Stimulated activated memory B cell treated with anti-CD40 and anti-IgM and Interleukin-4, amounts not matched to agents 10 μg/mL and 1 μg/mL and 100 μg/mL, for 72 hours (primary cell): ENCODE data around the gene CHD9NB.
"Not testable (repeated sequence)": the region's sequence is repeated elsewhere in the genome, so short reads cannot be mapped to it uniquely, and the experiment has no call there.

Experiments
- ATAC-seq: fragments of 150-1000 bp; cut with Tn5 transposase; 2 replicates; pipeline ENCODE4 v1.10.0; 2021
- H3K27ac Mint-ChIP-seq: one replicate; pipeline ENCODE4 v1.8.0; 2022; ENCODE audit warnings: mild to moderate bottlenecking, mixed read lengths
- H3K27me3 Mint-ChIP-seq: one replicate; pipeline ENCODE4 v1.8.0; 2022; ENCODE audit warnings: mixed read lengths
- H3K36me3 Mint-ChIP-seq: one replicate; pipeline ENCODE4 v1.8.0; 2022; ENCODE audit warnings: mixed read lengths
- H3K4me1 Mint-ChIP-seq: one replicate; pipeline ENCODE4 v1.8.0; 2022; ENCODE audit warnings: mixed read lengths
- H3K4me3 Mint-ChIP-seq: one replicate; pipeline ENCODE4 v1.8.0; 2022; ENCODE audit warnings: mild to moderate bottlenecking, moderate library complexity, mixed read lengths
- H3K9me3 Mint-ChIP-seq: one replicate; pipeline ENCODE4 v1.8.0; 2022; ENCODE audit warnings: mixed read lengths

Gene CHD9NB

DNA sequence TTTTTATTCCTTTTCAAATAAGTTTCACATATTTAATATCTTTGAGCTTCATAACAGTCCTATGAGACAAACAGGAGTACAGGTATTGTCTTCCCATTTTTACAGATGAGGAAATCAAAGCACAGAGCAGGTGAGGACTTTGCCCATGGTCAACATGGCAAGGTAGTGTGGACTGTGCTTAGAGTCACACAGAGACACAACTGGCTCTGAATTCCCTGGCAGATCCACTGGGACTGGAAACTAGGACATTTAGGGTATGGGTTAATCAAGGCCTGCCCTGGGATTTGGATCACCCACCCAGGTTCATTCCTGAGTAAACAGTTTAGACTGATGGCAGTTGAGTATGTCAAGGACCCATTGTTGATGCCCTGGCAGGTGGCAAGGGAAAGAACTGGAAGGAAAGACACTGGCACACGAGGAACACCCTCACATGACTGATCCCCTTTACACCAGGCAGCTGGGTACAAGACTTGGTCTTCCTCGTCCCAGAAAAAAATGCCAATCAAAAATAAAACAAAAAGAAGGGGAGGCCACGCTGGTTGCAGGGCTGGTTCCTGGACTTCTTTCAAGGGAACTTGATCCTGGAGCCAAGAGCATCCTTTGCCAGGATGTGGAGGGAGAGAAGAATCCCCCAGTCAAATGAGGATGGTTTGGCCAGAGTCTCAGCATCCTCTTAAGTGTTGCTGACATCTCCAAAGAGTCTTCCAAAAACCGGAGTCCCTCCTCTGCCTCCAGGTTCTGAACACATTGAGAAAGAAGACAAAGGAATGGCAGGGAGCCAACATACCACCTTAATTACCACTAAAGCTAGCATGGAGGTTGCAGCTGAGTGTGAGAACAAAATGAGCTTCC is 37.0 kb upstream of the CHD9NB start:
- Mint-ChIP-seq H3K9me3 (no peaks in the 10 kb centered on the region), H3K36me3 (no peaks in the 10 kb centered on the region), H3K27ac (peak overlapping the region; percentile 39), H3K4me3 (no peak overlapping the region), H3K4me1 (peaks cover 69% of the 10 kb centered on the region), H3K27me3 (no peaks in the 10 kb centered on the region)
- ATAC-seq: no peak

DNA sequence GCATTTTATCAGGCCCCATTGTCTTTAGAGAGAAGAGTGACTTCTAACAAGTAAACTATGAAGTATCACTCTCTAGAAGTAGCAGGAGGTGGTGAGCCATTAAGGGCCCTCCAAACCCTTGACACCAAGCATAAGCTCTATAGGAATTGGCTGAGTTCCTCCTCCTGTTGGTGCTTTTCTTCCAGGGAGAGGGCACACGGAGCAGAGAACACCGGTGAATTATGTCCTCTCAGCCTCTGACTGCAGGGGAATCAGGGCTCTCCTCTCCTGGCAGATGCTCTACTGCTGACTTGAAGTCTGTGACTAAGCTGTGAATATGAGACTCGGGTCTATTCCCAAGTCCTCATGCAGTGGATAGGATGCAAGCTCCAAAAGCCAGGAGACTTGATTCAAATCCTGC is 34.4 kb upstream of the CHD9NB start:
- Mint-ChIP-seq H3K27ac (no peak overlapping the region), H3K4me1 (peaks cover 64% of the 10 kb centered on the region), H3K4me3 (no peak overlapping the region), H3K27me3 (no peaks in the 10 kb centered on the region), H3K36me3 (peaks cover 12% of the 10 kb centered on the region), H3K9me3 (no peaks in the 10 kb centered on the region)
- no peak for ATAC-seq

DNA sequence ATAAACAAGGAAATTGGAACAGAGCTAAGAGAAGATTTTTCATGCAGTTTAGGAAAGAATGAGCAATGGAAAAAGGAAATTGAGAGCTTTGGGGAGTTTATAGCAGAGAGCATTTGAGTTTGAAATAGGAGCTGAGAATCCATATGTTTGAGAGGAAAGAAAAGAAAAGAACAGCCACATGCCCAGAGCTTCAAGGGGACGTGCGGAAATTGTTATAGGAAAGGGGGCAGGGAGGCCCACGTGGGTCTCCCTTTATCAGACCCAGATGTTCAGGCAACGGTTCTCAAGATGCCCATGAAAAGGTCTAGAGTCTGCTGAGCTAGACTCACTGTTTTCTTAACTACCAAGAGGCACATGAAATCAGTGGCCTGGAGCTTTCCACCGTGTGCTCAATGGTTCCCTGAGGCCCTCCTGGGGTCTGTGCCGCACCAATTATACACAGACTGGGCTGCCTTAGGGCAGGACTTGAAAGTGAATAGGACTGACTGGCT is 33.3 kb upstream of the CHD9NB start:
- peaks cover 56% of the 10 kb centered on the region for H3K4me1 Mint-ChIP-seq
- no peak overlapping the region for H3K4me3 Mint-ChIP-seq
- H3K27me3 Mint-ChIP-seq: no peaks in the 10 kb centered on the region
- H3K36me3 Mint-ChIP-seq: peaks cover 15% of the 10 kb centered on the region
- H3K27ac Mint-ChIP-seq: peak overlapping the region; percentile 66
- ATAC-seq: no peak
- H3K9me3 Mint-ChIP-seq: no peaks in the 10 kb centered on the region

DNA sequence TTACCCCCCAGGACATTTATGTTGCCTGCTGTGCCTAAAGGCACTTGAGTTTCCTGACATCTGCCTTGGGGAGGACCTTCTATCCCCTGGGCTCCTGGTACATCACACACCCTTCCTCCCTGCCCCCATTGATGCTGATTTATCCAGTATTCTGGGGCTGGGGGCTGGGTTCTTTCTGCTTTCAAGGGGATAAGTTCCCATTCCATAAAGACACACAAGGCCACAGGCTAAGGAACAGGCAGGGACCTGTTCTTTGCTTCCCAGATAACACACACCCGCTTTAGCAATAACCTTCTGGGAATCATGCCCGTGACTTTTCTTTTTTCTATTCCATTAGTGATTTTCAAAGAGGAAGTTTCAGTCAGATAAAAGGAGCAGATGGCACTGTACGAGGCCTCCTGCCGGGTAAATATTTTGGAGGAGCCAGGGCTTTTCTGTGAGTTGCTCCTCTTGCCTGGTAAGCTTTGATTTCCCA is 32.7 kb upstream of the CHD9NB start:
- no peaks in the 10 kb centered on the region for H3K9me3 Mint-ChIP-seq
- H3K4me3 Mint-ChIP-seq: no peak overlapping the region
- H3K36me3 Mint-ChIP-seq: peaks cover 19% of the 10 kb centered on the region
- peak overlapping the region; percentile 66 for H3K27ac Mint-ChIP-seq
- ATAC-seq: no peak
- H3K4me1 Mint-ChIP-seq: peaks cover 56% of the 10 kb centered on the region
- no peaks in the 10 kb centered on the region for H3K27me3 Mint-ChIP-seq

DNA sequence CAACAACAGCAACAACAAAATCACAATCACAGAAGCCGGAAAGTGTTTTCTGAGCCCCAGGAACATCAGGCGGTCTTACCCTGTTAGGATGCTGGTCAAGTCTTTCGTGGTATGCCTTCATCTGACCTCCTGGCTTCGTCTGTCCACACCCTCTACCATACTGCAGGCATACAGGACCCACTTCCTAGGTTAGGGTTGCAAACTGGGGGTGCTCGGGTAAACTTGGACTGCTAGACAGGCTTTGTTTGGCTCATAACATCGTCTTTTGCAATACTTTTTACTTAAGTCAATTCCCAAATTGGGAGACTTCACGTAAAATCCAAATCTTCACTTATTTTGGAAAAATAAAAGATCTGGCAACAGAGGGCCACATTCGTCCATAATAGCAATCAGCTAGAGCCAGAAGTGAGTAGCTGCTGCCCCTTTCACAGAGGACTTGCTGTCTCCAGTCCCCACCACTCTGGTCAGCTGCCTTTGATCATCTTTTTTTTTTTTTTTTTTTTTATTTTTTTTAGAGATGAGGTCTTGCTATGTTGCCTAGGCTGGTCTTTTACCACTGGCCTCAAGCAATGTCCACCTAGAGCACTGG is 32.1 kb upstream of the CHD9NB start:
- Mint-ChIP-seq H3K36me3 (peaks cover 19% of the 10 kb centered on the region), H3K4me1 (peaks cover 50% of the 10 kb centered on the region), H3K27me3 (no peaks in the 10 kb centered on the region), H3K27ac (no peak overlapping the region), H3K4me3 (no peak overlapping the region), H3K9me3 (no peaks in the 10 kb centered on the region)
- no peak for ATAC-seq

DNA sequence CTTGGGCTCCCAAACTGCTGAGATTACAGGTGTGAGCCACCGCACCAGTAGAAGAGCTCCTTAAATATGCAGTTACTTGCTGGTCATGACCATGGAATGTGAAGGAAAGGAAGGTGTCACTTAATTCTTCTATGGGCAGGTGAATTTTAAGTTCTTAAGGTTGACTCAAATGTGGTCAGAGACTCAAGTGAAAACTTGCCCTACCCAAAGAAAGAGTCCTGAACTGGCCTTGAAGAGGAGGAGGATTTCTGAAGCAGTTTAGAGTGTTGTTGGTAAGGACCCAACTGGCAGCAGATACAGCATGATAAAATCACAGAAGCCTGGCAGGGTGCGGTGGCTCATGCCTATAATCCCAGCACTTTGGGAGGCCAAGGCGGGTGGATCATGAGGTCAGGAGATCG is 31.4 kb upstream of the CHD9NB start:
- Mint-ChIP-seq H3K27me3 (no peaks in the 10 kb centered on the region), H3K36me3 (peaks cover 19% of the 10 kb centered on the region), H3K27ac (peak overlapping the region; percentile 13), H3K4me3 (no peak overlapping the region), H3K9me3 (no peaks in the 10 kb centered on the region), H3K4me1 (peaks cover 43% of the 10 kb centered on the region)
- ATAC-seq: no peak

DNA sequence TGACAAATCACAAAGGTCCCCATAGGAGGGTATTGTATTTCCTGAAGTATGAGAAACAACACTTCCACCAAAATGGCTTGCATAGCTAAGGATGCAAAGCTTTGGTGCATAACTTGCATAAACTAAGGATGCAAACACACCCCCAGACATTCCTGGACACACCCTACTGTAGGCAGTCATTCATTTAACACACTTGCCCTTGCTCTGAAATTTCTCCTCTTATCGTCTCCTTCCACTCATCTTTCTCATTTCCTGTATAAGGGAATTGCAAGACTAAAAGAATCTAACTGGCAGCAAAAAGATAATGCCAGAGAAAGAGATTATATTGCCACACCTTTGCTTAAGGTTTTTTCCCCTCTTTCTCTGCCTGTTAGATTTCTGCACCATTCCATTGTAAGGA is 30.4 kb upstream of the CHD9NB start:
- ATAC-seq: no peak
- peaks cover 49% of the 10 kb centered on the region for H3K4me1 Mint-ChIP-seq
- no peak overlapping the region for H3K27ac Mint-ChIP-seq
- no peaks in the 10 kb centered on the region for H3K9me3 Mint-ChIP-seq
- no peaks in the 10 kb centered on the region for H3K27me3 Mint-ChIP-seq
- no peak overlapping the region for H3K4me3 Mint-ChIP-seq
- H3K36me3 Mint-ChIP-seq: peaks cover 26% of the 10 kb centered on the region

DNA sequence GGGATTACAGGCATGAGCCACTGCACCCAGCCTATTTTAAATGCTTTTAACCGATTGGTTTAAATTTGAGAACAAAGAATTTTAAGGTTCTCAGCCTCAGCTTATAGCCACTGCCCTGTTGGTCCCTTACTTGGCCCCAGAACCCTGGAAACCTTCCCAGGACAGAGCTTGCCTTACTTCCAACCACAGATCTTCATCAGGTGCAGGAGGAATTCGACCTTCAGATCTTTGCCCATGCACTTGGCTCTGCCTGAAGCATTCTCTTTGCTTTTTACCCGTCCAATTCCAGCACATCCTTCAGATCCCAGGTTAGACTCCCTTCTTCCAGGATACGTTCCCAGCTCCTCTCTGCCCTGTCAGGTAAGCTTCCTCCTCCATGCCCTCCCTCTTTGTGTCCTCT is 29.8 kb upstream of the CHD9NB start:
- ATAC-seq: no peak
- no peaks in the 10 kb centered on the region for H3K9me3 Mint-ChIP-seq
- H3K4me3 Mint-ChIP-seq: no peak overlapping the region
- peaks cover 32% of the 10 kb centered on the region for H3K36me3 Mint-ChIP-seq
- peaks cover 56% of the 10 kb centered on the region for H3K4me1 Mint-ChIP-seq
- no peak overlapping the region for H3K27ac Mint-ChIP-seq
- no peaks in the 10 kb centered on the region for H3K27me3 Mint-ChIP-seq

DNA sequence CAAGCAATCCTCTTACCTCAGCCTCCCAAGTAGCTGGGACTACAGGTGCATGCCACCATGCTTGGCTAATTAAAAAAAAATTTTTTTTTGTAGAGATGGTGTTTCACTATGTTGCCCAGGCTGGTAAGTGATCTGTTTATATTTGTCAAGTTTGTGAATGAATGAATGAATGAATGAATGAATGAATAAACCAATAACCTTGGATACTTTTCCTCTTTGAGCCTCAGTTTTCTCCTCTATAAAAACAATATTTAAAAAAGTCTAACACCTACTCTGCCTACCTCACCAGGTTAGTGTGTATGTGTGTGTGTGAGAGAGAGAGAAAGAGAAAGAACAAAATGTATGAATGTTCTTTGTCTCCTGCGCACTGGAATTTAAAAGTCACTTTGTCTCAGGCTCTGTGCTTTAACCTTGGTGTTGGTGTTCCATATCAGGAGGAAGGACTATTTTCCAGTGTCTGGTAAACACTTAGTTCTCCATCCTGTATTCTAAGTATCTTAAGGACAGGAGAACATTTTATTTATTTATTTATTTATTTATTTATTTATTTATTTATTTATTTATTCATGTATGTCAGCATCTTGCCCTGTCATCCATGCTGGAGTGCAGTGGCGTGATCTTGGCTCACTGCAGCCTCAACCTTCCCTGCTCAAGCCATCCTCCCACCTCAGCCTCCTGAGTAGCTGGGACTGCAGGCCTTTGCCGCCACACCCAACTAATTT is 29.1 kb upstream of the CHD9NB start:
- H3K36me3 Mint-ChIP-seq: peaks cover 32% of the 10 kb centered on the region
- H3K27ac Mint-ChIP-seq: no peak overlapping the region
- no peak overlapping the region for H3K4me3 Mint-ChIP-seq
- no peaks in the 10 kb centered on the region for H3K27me3 Mint-ChIP-seq
- H3K4me1 Mint-ChIP-seq: peaks cover 53% of the 10 kb centered on the region
- H3K9me3 Mint-ChIP-seq: no peaks in the 10 kb centered on the region
- no peak for ATAC-seq

DNA sequence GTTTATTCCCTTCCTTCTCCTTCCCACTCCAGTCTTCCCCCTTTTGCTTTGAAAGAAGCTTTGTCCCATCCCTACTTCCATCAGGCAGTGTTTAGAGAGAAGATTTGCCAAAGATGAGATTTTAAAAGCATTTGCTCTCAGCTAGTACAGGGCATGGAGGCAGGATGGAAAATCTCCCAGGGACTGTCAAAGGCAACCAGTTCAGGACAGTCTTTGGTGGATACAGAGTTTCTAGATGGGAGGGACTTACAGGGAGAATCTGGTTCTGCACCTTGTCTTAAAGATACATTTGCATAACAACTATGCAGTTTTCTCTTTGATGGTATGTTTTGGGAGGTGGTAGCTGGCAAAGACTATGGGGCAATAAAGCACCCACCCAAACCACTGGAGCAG is 28.3 kb upstream of the CHD9NB start:
- Mint-ChIP-seq H3K27ac (peak overlapping the region; percentile 58), H3K27me3 (no peaks in the 10 kb centered on the region), H3K36me3 (peaks cover 32% of the 10 kb centered on the region), H3K4me1 (peaks cover 49% of the 10 kb centered on the region), H3K9me3 (no peaks in the 10 kb centered on the region), H3K4me3 (no peak overlapping the region)
- no peak for ATAC-seq

DNA sequence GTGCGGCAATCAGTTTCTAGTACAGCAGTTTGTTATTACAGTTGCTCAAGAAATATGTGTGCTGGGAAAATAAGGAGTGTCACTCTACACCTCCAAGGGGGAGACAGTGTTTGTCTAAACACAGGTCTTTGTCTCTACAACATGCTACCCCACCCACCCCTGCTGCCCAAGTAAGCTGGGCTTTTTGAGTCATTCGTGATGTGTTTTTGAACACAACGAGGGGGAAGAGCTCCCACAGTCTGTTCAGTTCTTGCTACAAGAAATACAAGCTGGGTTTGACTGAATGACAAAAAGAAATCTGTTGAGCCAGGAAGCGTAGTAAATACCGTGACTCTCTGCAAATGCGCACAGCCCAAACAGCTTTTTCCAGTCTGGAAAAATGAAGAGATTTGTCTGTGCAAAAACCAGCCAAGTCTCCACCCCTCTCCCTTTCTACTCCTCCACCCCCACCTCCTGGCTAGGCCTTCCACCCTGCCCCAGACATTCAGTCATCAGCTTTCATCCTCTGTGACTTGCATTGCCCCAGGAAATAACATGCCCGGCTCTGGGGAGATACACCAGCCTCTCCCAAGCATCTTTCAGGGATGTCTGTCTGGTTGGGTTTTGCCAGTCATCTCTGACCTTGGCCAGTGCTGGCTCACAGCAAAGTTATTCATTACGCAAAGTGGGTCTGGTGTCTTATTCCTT is 27.8 kb upstream of the CHD9NB start:
- Mint-ChIP-seq H3K9me3 (peaks cover 2% of the 10 kb centered on the region), H3K27ac (peak overlapping the region; percentile 58), H3K36me3 (peaks cover 36% of the 10 kb centered on the region), H3K4me1 (peaks cover 47% of the 10 kb centered on the region), H3K4me3 (no peak overlapping the region), H3K27me3 (no peaks in the 10 kb centered on the region)
- no peak for ATAC-seq

DNA sequence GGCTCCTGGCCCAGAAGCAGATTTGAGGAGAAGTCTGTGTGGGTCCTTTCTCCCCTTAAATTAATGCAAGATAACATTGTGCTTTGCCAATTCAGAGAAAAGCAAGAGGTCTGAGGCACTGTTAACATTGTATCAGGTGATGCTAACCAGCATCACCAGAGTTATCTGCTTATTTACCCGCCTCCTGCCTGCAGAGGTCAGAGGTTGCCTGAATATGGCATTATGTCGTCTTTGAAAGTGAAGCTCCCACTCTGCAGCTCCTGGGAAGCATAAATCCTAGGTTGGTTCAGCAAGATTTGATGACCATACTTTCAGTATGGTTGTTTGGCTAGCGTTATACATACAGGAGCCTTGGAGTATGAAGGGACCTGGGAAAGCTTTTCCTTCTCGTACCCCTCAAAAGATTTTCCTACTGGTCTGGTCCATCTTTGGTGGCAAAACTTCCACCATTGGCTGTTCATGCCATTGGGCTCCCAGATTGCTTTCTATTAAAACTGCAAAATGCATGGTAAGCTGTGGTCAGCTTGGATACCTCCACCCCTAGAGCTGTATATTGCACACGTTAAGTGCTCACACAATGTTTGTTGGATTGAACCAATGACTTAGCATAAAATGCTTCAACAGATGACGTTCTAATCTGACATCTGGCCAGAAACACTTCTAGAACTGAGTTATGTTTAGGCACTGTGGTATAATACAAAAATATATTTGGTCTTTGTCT is 26.2 kb upstream of the CHD9NB start:
- Mint-ChIP-seq H3K27me3 (no peaks in the 10 kb centered on the region), H3K27ac (no peak overlapping the region), H3K36me3 (peaks cover 43% of the 10 kb centered on the region), H3K4me1 (peaks cover 54% of the 10 kb centered on the region), H3K9me3 (peaks cover 4% of the 10 kb centered on the region), H3K4me3 (no peak overlapping the region)
- ATAC-seq: no peak

DNA sequence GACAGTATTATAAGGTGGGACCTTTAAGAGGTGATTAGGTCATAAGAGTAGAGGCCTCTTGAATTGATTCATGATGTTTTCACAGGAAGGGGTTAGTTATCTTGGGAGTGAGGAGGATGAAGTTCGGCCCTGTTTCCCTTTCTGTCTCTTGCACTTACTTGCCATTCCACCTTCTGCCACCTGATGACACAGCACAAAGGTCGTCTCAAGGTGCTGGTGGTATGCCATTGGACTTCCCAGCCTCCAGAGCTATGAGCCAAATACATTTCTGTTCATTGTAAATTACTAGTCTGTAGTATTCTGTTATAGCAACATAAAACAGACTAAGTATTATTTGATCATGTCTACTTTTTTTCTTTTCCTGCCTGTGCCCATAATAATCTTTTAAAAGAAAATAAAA is 25.6 kb upstream of the CHD9NB start:
- no peak overlapping the region for H3K4me3 Mint-ChIP-seq
- no peak overlapping the region for H3K27ac Mint-ChIP-seq
- peaks cover 8% of the 10 kb centered on the region for H3K9me3 Mint-ChIP-seq
- no peaks in the 10 kb centered on the region for H3K27me3 Mint-ChIP-seq
- peaks cover 55% of the 10 kb centered on the region for H3K4me1 Mint-ChIP-seq
- no peak for ATAC-seq
- peaks cover 46% of the 10 kb centered on the region for H3K36me3 Mint-ChIP-seq

DNA sequence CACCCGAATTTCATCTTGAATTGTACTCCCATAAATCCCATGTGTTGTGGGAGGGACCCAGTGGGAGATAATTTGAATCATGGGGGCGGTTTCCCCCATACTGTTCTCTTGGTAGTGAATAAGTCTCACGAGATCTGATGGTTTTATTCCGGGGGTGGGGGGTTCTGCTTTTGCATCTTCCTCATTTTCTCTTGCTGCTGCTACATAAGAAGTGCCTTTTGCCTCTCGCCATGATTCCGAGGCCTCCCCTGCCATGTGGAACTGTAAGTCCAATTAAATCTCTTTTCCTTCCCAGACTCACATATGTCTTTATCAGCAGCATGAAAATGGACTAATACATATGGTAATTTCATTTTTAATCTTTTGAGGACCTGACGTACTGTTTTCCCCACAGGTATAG is 22.8 kb upstream of the CHD9NB start:
- not testable (repeated sequence) for H3K9me3 Mint-ChIP-seq, H3K27me3 Mint-ChIP-seq, H3K4me3 Mint-ChIP-seq, ATAC-seq, H3K27ac Mint-ChIP-seq
- peaks cover 60% of the 10 kb centered on the region for H3K4me1 Mint-ChIP-seq
- H3K36me3 Mint-ChIP-seq: peaks cover 35% of the 10 kb centered on the region
